WERI-Rb-1 (cell line): ENCODE measurements around the gene ACSF2.
"Not testable (repeated sequence)": the region's sequence is repeated elsewhere in the genome, so short reads cannot be mapped to it uniquely, and the experiment has no call there.

Experiments
- DNase-seq: peaks from one replicate; pipeline ENCODE4 v3.0.0-alpha.2; 2020
- H3K27ac ChIP-seq: fragments of 250-450 bp; sonication (Bioruptor Pico); 2 replicates; pipeline ENCODE4 v1.5.1; 2020; ENCODE audit warnings: mild to moderate bottlenecking, moderate library complexity
- H3K27me3 ChIP-seq: fragments of 250-450 bp; sonication (Bioruptor Pico); 2 replicates; pipeline ENCODE4 v1.5.1; 2021; ENCODE audit warnings: mild to moderate bottlenecking, low read depth, moderate library complexity; ENCODE audit not compliant: insufficient read depth, severe bottlenecking
- H3K36me3 ChIP-seq: fragments of 250-450 bp; sonication (Bioruptor Pico); 2 replicates; pipeline ENCODE4 v1.5.1; 2020; ENCODE audit warnings: mild to moderate bottlenecking, moderate library complexity
- H3K4me3 ChIP-seq: 2 replicates; pipeline ENCODE4 v1.5.1; 2011; ENCODE audit warnings: low read depth, mild to moderate bottlenecking, control low read depth, low read length
- H3K9me3 ChIP-seq: fragments of 250-450 bp; sonication (Bioruptor Pico); 2 replicates; pipeline ENCODE4 v1.5.1; 2021; ENCODE audit warnings: mild to moderate bottlenecking, moderate library complexity; ENCODE audit not compliant: severe bottlenecking
- TF ChIP-seq, protein P1 (sequence below): IDR thresholded peaks from 2 replicates; pipeline ENCODE4 v1.5.1; 2011; ENCODE audit warnings: low read depth, mild to moderate bottlenecking, control low read depth, inconsistent platforms, low read length

Gene ACSF2

DNA sequence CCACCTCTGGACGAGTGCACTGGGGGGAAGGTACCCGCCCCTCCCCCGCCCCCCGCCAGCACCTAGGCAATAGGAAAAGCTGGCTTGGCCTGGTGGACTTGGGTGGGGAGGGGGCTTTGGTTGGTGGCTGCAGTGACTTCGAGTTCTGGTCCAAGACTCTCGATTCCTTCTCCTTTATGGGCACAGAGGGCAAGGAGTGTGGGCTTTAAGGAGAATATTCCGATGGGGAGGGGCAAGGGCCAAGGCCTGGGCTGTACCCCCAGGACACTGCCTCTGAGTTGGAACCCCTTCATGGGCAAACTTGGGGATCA lies 409 bp downstream of the ACSF2 start:
- H3K27ac ChIP-seq, result peak overlapping the region; percentile 52
- no peaks in the 10 kb centered on the region for H3K9me3 ChIP-seq
- peak overlapping the region; percentile 57 for H3K4me3 ChIP-seq
- no peaks in the 10 kb centered on the region; the same call in 1 of the 2 replicates for H3K36me3 ChIP-seq
- TF ChIP-seq, protein P1, sequence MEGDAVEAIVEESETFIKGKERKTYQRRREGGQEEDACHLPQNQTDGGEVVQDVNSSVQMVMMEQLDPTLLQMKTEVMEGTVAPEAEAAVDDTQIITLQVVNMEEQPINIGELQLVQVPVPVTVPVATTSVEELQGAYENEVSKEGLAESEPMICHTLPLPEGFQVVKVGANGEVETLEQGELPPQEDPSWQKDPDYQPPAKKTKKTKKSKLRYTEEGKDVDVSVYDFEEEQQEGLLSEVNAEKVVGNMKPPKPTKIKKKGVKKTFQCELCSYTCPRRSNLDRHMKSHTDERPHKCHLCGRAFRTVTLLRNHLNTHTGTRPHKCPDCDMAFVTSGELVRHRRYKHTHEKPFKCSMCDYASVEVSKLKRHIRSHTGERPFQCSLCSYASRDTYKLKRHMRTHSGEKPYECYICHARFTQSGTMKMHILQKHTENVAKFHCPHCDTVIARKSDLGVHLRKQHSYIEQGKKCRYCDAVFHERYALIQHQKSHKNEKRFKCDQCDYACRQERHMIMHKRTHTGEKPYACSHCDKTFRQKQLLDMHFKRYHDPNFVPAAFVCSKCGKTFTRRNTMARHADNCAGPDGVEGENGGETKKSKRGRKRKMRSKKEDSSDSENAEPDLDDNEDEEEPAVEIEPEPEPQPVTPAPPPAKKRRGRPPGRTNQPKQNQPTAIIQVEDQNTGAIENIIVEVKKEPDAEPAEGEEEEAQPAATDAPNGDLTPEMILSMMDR, result no peak
- no peak for DNase-seq
- H3K27me3 ChIP-seq, result no peaks in the 10 kb centered on the region

DNA sequence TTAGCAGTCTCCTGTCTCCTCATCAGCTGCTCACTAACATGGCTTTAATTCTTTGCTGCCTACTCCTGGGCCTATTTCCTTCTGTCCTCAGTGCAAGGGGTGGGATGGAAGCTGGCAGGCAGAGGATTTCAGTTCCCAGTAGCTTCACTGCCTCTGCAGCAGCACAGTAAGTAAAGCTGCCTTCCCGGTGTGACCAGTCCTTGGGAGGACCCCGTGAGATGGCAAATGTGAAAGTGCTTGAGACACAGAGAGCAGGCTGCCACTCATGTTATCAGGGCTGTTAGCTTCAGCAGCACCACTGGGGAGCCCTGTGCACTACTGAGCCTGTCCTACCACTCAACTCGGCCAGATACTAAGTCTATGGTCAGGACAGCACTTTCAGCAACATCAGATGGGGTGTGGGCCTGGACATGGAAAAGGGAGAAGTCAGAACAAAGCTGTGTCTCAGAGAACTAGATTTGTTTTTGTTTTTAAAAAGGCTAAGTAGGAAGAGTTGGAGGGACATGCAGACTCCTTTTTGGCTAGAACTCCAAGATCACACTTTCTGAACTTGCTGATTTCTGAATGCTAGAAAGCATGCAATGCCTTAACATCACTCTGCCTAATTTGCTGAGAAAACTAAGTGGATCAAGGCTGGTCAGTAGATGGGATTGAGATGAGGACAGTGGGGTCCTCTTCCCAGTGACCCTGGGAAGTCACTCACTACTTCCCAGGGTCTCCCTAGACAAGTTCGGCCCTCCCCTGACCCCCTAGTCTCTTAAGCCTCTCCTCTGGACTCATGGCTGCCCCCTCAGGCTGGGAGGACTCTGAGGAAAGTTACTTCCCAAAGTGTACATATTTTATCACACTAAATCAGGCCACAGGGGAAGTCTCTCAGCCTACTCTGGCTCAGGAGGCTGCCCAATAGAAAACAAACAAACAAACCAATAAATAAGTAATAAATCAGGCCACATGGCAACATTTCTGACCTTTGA lies 1.1 kb downstream of the ACSF2 start:
- peak overlapping the region; percentile 57 for H3K4me3 ChIP-seq
- H3K27me3 ChIP-seq, result no peaks in the 10 kb centered on the region
- H3K27ac ChIP-seq, result peak overlapping the region; percentile 52
- H3K36me3 ChIP-seq, result no peaks in the 10 kb centered on the region; the same call in 1 of the 2 replicates
- TF ChIP-seq, protein P1, result peak; percentile 51
- no peaks in the 10 kb centered on the region for H3K9me3 ChIP-seq
- peak; percentile 68 for DNase-seq

DNA sequence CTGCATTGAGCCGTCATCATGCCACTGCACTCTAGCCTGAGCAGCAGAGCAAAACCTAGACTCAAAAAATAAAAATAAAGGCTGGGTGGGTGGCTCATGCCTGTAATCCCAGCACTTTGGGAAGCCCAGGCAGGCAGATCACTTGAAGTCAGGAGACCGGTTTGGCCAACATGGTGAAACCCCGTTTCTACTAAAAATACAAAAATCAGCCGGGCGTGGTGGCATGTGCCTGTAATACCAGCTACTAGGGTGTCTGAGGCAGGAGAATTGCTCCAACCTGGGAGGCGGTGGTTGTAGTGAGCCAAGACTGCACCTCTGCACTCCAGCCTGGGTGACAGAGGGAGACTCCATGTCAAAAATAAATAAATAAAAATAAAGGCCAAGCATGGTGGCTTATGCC lies 2.1 kb downstream of the ACSF2 start:
- H3K27ac ChIP-seq, H3K36me3 ChIP-seq, DNase-seq, H3K4me3 ChIP-seq, H3K27me3 ChIP-seq, H3K9me3 ChIP-seq: not testable (repeated sequence)

DNA sequence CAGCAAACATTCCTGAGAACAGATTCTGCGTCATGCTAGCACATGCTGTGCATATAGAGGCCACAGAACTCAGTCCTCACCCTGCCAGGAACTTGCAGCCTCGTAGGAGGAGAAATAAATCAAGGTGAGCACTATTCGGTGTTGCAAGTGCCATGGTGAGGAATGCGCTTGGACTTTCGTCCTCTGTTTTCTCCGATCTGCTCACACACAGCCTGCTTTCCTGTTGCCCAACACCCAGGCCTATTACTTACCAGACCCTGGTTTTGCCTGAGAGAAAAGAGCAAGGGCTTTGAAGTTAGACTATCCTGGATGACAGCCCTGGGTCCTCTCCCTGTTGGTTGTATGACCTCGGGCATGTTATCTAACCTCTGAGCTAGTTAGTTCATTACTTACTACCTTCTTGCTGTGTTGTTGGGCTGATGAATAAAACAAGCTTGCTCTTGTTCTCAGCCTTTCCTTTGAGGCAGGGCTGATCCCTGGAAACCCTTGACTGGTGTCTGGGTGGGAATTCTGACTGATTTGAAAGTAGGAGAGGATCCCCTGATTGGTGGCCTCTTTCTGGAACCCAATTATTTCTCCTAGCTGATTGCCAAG lies 2.9 kb downstream of the ACSF2 start:
- TF ChIP-seq, protein P1, result no peak
- H3K27me3 ChIP-seq, result no peaks in the 10 kb centered on the region
- H3K9me3 ChIP-seq, result no peaks in the 10 kb centered on the region
- H3K27ac ChIP-seq, result no peak overlapping the region
- H3K4me3 ChIP-seq, result no peak overlapping the region
- no peaks in the 10 kb centered on the region; the same call in 1 of the 2 replicates for H3K36me3 ChIP-seq
- DNase-seq, result no peak

DNA sequence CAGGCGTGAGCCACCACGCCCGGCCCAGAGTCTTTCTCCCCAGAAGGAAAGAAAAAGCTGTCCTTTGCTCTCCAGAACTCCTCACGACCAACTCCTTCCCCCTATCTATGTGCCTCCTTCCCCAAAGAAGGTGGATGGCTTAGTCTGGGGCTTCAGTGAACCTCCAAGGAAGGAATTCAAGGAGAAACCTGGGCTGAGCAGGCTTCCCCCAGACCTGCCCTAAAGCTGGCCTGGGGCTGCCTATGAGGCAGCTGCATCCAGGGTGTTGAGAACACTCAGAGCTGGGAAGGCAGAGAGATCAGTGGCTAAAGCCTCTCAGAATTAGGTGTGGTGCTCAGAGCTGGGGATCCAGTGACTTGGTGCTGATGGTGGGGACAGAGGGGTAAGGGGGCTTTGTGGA lies 3.8 kb downstream of the ACSF2 start:
- no peak overlapping the region for H3K27ac ChIP-seq
- H3K9me3 ChIP-seq, result no peaks in the 10 kb centered on the region
- no peak overlapping the region for H3K4me3 ChIP-seq
- H3K36me3 ChIP-seq, result no peaks in the 10 kb centered on the region; the same call in 1 of the 2 replicates
- no peaks in the 10 kb centered on the region for H3K27me3 ChIP-seq
- TF ChIP-seq, protein P1, result no peak
- no peak for DNase-seq

DNA sequence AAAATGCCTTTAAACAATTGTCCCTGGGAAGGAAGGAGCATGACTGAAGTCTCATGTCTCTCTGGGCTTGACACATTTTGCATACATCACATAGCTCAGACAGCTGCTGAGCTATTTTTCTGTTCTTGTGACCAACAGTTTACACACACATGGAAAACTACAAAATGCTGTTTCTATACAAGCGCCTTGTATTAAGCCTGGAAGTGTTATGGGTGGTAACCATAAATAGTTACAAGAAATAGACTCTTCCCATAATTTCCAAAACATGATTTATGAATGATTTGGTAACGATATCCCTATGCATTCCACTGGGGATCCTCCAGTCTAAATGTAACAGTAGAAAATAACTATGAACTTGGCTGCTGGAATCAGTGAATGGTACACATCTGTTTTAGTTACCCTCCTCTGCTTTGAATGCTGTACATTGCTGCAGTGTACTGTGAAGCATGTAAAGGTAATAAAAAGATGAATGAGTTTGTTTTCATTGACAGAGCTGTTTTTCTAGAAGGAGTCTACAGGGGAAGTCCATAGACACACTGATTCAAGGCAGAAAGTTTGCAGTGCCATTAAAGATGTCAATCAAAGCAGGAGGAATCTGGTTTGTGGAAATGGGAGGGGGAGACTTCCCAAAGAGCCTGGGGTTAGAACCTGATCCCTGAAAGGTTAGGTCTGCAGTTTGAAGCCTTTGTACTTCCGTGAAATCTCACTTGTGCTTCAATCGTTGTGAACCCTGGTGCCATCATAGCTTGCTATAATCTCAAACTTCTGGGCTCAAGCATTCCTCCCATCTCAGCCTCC lies 5.0 kb downstream of the ACSF2 start:
- no peak overlapping the region for H3K27ac ChIP-seq
- no peak overlapping the region for H3K4me3 ChIP-seq
- no peaks in the 10 kb centered on the region for H3K27me3 ChIP-seq
- H3K9me3 ChIP-seq, result no peaks in the 10 kb centered on the region
- no peak for DNase-seq
- TF ChIP-seq, protein P1, result no peak
- no peaks in the 10 kb centered on the region; the same call in 1 of the 2 replicates for H3K36me3 ChIP-seq
